GM11168 (cell line): Measurements from ENCODE around the gene ERFL.

Source experiments
- in situ Hi-C: fragments of 300-500 bp; cut with MboI; formaldehyde crosslinking; loops from one replicate; pipeline ENCODE4 v1.12.0; 2022; ENCODE audit warnings: low sequenced_read_pairs; ENCODE audit not compliant: unreplicated experiment

The ERFL gene

DNA sequence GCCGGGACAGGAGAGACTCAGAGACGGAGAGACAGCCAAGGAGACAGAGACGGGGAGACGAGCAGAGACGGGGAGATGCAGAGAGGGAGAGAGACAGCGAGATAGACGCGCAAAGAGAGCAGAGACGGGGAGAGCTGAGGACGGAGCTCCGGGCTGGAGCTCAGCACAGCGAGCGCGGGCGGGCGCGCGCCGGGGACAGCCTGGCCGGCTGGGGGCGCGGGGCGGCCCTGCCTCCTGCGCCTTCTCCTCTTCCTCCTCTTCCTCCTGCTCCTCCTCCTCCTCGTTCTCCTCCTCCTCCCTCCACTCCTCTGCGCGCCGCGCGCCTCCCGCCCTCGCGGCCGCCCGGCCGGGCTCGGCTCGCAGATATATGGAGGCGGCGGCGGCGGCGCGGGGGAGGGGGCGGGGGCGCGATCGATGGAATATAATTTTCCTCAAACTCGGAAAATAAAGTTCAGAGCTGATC lies at the start of gene ERFL:
Gene ERFL, minus strand, starts transcription at position 229 of the 463 bp plus-strand sequence. CDS start 15,530 bp downstream, outside the sequence.
- in situ Hi-C loops, result no loop called here

DNA sequence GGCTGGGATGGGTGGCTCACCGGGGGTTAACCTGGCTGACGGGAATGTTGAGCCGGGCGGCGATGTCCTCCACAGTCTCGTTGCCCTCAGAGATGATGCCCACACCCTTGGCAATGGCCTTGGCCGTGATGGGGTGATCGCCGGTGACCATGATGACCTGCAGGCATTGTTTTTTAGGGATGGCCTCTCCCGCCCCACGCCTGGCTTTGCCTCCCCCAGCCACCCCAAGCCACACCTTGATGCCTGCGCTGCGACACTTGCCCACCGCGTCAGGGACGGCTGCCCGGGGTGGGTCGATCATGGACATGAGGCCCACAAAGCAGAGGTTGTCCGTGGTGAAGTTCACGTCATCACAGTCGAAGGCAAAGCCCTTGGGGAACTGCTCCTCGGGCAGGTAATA lies 49.7 kb upstream of the ERFL start:
- in situ Hi-C loops, result no loop called here

DNA sequence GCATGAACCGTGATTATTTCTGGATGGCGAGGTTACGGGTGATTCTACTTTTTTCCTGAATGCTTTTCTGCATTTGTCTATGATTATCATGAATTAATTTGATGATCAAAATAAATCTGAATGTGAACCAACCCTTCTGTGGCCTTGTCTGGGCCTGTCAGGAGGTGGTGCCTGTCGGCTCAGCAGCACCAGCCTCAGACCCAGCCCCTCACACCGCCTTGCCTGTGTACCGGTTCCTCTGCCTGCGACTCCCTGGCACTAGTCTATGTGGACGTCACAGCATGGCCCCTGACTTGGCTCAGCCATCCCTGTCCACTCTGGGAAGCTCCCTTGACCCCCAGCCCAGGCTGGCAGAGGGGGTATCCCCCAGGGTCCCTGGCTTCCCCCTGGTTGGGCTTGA lies 46.4 kb upstream of the ERFL start:
- in situ Hi-C loops, result no loop called here

DNA sequence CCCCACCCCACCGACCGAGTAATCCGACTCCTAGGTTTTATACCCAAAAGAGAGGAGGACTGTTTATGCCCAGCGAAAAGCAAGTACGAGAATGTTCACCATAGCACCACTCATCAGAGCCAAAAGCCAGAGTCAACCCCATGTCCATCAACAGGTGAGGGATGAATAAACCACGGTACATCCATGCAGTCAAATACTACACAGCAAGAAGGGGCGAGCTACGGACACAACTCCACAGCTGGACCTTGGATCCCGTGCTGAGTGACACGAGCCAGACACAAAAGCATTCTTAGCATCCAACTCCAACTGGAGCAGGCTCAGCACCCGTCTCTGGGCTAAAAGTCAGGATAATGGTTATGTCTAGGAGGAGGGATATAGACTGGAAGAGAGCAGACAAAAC lies 43.1 kb upstream of the ERFL start:
- in situ Hi-C loops, result no loop called here

DNA sequence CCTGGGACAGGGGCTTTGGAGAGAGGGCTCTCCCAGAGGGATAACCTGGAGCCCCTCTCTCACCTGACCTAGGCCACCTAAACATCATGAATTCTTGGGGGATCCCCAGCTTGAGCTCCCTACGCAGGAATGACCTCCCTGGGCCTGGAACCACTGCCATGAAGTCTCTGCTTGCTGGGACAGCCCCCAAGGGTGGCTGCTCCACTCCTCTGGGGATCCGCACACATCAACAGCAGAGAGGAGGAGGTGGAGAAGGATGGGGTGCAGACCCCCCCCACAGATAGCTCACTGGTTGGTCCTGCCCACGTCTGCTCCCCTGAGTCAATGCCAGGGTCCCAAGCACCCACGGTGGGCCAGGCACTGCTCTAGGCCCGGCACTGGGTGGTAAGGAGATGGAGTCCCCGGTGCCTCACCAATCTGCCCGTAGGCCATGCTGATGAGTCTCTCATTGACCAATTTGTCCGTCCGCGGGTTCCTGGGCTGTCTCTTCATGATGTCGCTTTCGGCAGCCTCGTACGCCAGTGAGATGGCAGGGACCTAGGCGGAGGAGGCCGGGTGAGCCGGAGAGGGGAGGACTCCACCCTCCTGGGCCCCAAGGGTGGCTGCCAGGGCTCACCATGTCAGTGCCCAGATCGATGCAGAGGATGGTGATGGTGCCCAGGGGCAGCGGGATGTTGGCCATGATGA lies 41.7 kb upstream of the ERFL start:
- in situ Hi-C loops, result no loop called here

DNA sequence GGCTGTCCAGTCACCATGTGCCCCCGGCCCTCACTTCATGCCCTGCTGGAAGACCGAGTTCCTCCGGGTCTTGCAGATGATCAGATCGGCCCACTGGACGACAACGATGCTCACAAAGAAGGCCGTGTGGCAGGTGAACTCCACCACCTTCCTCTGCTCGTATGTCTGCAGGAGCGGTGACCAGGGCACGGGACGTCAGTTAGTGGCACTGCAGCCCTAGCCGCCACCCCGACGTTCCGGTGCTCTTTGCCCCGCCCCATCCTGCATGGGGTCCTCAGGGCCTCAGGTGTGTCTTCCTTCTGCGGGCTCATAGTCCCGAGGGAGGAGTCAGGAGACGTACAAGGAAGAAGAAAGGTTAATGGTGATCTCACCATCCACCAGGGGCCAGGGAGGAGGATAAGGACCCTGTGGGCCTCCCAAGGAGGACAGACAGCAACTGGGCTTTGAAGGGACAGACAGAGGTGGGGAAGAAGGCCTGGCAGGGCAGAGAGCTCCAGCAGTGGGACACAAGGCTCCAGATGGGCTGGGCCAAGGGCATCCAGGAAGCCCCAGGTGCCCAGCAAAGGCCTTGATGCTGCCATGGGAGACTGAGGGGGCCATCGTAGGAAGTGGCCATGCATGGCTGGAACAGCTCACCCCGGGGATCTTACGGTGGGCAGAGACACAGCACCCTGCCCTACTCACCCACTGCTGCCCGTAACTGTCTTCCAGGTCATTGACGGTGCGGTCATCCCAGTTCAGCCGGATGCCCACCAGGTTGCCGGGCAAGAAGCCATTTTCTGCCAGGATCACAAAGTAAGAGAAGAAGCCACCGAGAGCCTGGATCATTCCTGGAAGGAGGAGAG lies 40.7 kb upstream of the ERFL start:
- in situ Hi-C loops, result no loop called here

DNA sequence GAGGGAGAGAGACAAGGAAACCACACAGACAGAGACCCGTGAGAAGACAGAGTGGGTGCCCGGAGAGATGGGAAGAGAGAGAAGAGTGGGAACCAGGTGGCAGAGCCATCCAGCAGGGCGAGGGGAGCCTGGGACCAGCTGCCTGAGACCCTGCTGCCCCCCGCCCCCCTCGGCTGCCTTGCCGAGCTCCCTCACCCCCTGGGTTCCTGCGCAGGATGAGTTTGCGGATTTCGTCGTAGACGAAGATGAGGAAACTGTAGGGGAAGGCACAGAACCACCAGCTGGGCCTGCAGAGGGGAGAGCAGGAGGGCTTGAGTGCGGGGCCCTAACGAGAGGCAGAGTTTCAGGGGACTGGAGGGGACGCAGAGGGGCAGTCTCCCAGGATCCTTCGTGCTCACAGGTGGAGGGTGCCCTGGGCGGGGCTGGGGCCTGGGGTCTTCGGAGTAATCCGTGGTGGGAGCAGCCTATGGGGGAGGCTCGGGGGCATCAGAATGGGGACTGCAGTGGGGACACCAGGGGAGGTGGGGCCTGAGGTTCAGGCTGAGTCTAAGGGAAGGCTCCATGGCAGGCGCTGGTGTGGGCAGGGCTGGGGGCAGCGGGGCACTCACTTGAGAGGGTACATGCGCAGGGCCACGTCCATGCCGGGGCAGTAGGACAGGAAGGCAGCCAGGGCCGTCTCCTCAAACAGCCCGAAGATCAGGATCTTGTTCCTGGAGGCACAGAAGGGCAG lies 39.0 kb upstream of the ERFL start:
- in situ Hi-C loops, result no loop called here

DNA sequence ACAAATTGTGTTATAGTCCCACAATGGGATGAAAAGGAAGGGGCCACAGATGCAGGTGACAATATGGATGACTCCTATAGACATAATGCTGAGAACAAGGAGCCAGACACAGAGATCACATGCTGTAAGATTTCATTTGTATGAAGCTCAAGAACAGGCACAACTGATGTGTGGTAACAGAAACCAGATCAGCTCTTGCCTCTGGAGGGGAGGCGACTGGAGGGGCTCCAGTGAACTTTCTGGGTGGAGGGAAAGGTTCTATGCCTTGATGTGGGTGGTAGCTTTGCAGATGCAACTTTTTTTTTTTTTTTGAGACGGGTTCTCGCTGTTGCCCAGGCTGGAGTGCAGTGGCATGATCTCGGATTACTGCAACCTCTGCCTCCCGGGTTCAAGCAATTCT lies 36.9 kb upstream of the ERFL start:
- in situ Hi-C loops, result no loop called here

DNA sequence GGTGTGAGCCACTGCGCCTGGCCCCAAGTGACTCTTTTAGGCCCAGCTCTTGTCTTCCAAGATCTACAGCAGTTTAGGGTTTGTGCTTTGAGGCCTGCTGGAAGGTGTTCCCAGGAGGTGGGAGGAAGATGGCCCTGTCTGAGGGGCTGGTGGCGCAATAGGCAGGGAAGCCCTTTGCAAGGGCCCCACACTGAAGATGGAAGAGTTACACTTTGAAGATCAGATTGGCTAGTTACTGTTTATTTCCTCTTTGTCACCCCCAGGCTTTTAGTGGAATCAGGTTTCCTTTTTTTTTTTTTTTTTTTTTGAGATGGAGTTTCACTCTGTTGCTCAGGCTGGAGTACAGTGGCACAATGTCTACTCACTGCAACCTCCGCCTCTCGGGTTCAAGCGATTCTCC lies 32.7 kb upstream of the ERFL start:
- in situ Hi-C loops, result no loop called here

DNA sequence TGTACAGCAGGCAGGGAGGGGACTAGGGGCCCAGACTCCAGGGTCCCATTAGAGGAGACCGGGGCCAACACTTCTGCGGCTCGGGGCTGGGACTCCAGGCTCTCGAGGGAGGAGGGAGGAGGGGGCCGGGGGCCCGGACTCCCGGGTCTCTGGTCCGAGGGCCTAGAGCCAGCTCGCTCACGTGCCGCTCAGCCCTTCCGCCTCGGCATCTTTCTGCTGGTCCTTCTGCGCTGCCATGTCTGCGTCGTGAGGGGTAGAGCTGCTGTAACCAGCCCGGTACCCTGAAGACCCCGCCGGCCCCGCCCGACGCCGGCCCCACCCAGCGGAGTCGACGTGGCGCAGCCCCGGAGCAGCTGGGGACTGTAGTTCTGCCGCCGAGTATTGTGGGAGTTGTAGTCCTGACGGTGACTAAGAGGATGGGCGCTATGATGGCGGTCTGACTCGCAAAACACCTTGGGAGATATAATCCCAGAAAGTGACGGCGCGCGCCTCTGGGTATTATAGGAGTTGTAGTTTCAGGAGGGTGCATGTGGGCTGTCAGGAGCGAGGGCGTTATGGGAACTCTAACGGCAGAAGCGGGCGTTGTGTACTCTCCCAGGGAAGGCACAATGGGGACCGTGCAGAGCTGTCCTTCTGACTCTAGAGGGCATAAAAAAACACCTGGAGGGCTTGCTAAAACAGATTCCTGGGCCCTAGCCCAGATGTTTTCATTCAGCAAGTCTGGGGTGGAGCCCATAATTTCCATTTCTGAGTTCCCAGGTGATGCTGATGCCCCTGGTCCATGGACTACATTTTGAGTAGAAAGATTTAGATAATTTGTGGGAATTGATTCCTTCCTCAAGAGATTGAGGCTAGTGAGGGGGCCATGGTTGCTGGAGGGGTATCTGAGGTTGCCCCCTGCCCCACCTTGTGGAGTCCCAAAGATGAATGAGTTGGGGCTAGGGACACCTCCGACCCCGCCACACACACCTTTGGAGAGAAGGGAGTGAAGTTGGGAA lies 31.1 kb upstream of the ERFL start, which contains the start of gene RABAC1:
Gene RABAC1, minus strand, starts transcription at position 266 of the 998 bp plus-strand sequence. Its CDS starts 29 bp downstream, at position 237.
- in situ Hi-C loops, result no loop called here

DNA sequence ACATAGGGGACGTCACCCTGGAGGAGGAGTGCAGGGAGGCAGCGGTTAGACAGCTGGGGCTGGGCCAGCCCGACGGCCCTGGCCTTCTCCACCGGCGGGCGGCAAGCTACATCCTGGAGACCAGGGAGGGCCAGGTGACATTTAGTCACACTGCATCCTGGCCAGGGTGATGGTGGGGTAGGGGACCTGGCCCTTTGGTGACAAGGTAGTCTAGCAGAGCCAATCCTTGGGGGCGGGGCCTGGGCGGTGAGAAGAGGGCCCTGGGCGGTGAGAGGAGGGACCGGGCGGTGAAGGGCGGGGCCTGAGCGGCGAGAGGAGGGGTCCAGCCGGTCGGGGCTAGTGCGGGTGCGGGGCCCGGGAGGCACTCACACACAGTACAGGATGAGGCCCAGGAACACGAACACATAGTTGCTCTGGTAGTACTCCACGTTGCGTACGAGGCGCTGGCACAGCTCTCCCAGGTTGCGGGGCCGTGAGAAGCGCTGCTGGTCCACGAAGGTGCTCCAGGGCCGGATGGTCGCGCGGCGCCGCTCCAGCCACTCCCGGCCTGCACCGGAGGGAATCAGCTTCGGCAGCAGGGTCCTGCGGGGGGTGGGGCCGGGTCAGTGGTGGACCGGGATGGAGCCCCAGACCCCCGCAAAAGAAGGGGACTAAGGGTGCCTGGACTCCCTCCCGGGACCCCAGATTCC lies 30.3 kb upstream of the ERFL start:
- in situ Hi-C loops, result no loop called here

DNA sequence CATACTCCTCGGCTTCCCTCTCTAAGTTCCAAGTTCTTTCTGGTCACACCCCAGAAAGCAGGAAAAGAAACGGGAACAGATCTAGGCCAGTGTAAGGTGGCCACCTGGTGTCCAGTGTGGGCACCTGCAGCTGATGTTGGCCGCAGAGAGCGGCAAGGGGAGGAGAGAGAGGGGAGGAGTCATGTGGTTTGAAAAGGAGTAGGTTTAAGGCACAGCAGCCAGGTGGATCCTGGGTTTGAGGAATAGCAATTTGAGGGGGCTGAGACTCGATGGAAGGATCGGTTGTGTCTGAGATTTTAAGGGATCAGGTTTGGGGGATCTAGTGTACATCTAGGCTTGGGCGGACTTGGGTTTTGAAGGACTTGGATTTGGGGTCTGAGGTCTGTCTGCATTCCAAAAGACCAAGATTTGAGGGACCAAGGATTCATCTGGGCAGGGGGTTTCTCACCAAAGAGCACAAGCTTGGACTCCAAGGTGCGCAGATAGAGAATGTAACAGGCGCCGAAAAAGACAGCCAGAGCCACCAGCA lies 29.7 kb upstream of the ERFL start:
- in situ Hi-C loops, result no loop called here

DNA sequence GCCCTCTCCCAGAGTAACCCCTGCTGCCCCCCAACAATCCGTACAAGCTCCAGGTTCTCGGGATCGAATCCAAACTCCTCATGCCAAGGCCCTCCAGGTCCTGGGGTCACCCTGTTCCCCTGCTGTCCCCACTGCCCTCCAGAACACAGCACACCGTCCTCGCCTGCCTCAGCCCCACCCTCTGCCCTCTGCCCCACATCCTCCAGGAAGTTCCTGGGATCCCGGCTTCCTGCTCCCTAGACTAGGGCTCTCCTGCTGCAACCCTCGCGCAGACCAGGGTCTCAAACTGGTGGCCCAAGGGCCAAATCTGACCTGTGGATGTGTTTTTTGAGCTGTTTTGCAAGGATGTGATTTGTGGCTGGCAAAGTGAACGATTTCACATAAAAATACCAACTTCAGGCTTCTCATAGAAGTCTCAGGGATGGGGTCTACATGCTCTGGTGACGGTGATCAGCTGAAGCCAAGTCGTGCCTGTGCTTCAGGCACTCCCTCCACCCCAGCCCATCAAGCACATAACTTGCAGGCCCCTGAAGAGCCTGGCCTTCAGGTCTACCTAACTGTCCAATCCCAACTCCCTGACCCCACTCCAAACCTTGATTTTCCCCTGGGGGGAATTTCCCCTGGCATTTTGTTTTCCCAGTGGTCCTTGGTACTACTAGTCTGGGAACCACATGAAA lies 29.1 kb upstream of the ERFL start:
- in situ Hi-C loops, result no loop called here

DNA sequence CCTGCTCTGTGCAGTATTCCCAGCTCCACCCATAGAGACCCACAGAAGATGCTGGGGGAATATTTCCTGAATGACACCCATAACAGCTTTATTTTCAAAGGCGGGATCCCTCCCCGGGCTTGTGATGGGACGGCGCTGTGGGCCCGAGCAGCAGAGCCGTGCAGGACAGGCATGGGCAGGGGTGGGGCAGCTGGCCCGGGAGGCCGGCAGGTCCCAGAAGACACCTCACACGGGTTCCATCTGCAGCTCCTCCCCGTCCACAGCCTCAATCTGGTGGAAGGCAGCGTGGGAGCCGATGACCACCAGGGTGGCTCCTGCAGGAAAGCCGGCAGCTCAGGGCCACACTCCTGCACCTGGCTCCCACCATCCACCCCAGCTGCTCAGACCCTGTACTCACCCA lies 28.4 kb upstream of the ERFL start:
- in situ Hi-C loops, result no loop called here

DNA sequence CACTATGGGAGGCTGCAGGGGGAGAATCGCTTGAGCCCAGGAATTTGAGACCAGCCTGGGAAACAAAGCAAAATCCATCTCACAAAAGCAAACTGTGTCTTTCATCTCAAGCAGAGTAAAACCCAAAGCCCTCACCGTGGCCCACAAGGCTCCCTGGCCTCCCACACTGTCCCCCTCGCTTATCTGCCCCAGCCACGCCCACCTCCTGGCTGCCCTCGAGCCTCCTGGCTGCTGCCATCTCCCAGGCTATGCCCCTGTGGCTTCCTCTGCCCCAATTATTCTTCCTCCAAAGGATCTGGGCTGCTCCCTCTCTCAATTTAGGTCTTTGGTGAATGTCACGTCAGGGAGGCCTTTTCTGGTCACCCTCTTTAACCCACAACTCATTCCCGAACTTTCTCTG lies 27.3 kb upstream of the ERFL start:
- in situ Hi-C loops, result no loop called here

DNA sequence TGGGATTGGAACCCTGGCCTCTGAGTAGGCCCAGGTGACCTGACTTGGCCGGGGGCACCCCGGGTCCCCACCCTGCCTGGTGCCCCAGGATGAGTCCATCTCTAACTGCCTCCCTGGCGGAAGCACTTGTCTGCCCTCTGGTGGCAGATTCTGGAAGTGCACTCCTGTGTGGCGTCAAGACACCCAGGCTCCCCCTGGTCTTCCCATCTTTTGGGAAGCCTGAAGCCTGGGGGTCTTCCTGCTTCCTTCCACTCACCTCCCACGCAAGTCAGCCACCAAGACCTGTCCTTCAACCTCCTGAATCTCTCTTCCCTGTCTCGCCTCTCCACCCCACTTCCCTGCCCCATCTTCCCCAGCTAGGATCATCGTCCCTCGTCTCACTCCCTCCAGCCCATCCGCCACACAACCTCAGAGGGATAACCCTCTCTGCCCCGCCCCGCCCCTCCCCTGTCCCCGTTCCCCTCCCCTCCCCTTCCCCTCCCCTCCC lies 23.5 kb upstream of the ERFL start:
- in situ Hi-C loops, result loop anchor here (5.0 kb wide), 1 partner anchor 79 kb away; no protein-coding TSS in a partner anchor

DNA sequence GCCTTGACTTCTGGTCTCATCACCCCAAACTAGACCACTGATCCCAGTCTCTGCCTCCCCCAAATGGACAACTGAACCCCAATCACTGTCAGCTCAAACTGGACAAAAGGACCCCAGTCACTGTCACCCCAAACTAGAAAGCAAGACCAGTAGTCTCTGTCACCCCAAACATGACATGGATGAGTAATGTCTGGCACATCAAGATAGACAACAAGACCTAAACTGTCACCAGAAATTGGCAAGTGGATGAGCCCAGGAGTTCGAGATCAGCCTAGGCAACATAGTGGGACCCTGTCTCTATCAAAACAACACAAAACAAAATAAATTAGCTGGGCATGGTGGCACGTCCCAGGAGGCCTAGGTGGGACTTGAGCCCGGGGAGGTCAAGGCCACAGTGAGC lies 18.8 kb upstream of the ERFL start:
- in situ Hi-C loops, result no loop called here

DNA sequence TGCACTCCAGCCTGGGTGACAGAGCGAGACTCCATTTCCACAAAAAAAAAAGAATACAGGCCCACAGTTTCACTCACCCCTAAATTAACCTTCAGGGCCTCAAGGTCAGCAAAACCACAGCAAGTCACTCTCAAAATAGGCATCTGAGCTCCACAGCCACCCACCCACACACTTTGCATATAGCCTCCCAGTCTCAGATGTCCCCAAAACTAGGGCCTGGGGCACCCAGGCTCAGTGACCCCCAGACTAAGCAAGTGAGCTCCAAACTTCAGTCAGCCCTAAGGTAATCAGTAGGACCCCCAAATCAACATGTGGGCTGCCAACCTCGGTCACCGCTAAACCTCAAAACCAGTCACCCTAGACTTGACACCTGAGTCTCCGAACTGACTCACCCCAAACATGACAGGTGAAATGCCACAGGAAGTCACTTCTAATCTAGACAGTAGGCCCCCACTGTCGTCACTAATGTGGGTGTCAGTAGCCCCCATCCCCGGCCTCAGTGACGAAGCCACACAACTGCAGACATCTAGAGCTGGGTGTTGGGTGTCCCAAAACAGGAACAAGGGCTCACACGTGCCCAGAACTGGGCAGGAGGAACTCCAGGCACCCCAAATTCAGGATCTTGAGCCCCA lies 17.0 kb upstream of the ERFL start:
- in situ Hi-C loops, result no loop called here
